HG03565 (cell line): ENCODE data around the gene MPST.

ENCODE experiments used
- ATAC-seq: cut with Tn5 transposase; IDR thresholded peaks from one replicate; pipeline ENCODE4 v1.9.1; 2021; ENCODE audit warnings: mild to moderate bottlenecking, moderate library complexity; ENCODE audit not compliant: unreplicated experiment

The MPST gene

GRCh38 chr22:37021710-37022482, 2.4 kb downstream of the MPST start:
- no peak for ATAC-seq

GRCh38 chr22:37022483-37023337, 3.2 kb downstream of the MPST start:
- no peak for ATAC-seq

- no peak for ATAC-seq
Measured at GRCh38 chr22:37023743-37024338, 4.3 kb downstream of the MPST start.

GRCh38 chr22:37024339-37025157, 5.0 kb downstream of the MPST start:
- ATAC-seq: no peak

DNA sequence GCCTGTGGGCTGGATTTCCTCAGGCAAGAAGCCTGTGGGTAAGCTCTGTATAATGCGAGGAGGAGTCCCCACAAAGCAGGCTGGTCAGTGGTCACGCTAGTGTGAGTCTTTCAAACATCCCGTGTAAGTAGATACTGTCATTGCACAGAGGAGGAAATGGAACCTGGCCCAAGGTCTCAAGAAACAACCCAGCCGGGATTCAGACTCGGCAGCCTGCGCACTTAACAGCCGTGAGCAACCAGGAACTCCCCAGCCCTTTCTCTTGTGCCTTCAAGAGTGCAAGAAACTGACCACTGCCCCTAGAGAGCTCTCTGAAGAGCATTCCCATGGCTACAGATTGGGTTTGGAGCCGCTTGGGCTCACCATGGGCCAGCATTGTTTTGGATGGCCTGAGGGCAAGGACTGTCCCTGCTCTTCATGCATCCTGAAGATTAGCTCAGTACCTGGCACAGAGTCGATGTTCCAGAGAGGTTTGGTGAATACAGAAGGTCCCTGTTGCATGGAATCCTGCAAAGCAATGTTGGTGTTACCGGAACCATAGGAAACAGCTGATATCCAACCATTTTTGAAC, 6.0 kb downstream of the MPST start:
- no peak for ATAC-seq

- ATAC-seq: no peak
Measured at GRCh38 chr22:37026325-37026724, 6.8 kb downstream of the MPST start.

DNA sequence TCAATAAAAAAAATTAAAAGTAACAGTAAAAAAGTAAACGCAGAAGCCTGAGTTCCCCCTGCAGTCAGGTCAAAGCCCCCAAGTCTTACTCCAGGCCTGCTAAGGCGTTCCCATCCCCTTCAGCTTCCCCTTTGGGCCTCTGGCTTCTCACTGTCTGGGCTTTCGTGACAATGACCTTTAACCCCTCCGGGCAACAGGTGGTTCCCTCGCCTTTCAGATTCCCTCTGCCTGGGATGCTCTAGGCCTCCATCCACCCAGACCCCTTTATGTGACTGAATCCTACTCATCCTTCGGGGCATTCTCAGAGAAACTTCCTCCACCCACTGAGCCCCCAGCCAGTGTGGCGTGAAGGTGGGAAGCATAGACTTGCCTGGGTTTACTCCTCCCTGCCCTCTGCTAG, 8.0 kb downstream of the MPST start:
- ATAC-seq: no peak

- no peak for ATAC-seq
Measured at GRCh38 chr22:37028692-37029674, 9.4 kb downstream of the MPST start.

DNA sequence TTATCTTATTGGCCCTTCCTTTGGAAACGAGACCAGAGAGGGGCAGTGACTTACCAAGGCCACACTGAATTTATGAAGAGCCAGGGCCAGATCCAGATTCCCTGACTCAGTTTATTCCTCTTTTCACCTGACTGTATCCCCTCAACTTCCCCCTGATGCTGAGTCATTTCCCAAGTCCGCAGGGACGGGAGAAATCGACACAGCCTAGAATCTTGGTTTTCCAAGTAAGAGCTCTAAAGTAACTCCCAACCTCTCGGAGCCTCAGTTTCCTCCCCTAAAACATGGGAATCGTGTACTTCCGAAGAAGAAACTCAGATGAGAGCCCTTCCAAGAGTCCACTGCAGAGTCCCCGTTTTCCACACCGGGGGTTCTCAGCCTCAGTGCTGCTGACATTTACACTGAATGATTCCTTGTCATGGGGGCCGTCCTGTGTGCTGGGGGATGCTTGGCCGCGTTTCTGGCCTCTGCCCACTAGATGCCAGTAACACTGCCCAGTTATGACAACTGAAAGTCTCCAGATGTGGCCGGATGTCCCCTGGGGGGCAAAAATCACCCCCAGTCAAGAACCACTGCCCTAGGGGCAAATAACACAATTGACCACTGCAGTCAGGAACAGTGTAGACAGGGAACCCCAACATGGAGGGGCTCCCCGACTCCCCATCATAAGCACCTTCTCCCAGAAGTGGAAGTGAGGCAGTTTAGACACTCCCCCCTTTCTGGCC, 11.2 kb downstream of the MPST start:
- ATAC-seq: no peak

- ATAC-seq: no peak
Measured at GRCh38 chr22:37032134-37032534, 12.6 kb downstream of the MPST start.

- no peak for ATAC-seq
Measured at GRCh38 chr22:37032535-37033460, 13.3 kb downstream of the MPST start.

DNA sequence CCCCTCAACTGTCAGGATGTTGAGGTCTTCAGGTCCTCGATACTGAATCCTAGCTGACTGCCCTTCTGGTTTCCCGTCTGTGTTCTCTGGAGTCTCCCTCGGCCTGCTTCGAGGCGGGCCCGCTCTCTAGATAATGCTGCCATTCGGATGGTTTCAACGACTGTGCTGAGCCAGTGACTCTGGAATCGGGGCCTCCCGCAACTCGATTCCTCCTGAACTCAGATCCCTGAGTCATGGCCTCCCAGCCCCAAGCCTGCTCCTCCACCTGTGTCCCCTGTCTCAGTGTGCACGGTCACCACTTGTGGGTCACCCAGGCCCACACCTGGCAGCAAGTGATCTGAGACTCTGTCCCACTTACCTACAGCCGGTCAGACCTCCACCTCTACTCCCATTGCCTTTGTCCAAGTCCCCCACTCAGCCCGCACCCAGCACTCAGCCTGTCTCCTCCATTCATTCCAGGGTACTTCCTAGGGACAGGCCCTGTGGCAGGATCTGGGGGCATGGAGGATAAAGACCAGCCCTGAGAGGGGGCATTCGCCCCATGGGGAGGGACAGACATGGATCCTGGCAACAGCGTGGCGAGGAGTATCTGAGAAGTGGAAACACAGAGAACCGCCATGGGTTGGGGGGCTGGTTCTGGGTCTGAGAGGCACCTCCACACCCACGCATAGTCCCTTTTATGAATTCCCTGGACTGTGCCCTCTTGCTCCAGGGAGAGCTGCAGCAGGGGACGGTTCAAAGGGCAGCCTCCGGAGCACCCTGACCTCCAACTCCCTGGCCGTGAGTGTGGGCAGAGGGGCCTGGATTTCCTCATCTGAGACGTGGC, 14.3 kb downstream of the MPST start:
- no peak for ATAC-seq

DNA sequence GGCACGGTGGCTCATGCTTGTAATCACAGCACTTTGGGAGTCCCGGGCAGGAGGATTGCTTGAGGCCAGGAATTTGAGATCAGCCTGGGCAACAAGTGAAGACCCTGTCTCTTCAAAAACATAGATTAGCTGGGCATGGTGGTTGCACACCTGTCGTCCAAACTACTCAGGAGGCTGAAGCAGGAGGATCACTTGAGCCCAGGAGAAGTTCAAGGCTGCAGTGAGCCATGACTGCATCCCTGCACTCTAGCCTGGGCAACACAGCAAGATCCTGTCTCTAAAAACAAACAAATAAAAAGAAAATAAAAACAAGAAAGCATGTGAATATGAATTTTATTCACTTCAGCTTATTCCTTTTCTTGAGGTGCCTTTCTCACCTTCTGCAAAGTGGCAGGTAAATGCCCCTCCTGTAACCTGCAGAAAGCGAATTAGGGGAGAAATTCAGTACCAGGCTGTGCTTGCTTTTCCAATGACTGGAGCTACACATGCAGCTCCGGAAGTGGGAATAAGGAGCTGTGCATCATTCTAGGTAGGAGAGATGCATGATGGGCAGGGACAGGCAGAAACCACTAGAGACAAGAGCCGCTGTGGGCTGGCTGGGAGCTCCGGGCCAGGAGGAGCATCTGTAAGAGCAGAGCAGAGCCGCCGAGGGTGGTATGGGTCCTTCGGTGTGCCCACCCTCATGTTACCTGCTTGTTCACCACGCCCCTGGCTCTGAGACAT, 17.3 kb downstream of the MPST start:
- ATAC-seq: no peak

DNA sequence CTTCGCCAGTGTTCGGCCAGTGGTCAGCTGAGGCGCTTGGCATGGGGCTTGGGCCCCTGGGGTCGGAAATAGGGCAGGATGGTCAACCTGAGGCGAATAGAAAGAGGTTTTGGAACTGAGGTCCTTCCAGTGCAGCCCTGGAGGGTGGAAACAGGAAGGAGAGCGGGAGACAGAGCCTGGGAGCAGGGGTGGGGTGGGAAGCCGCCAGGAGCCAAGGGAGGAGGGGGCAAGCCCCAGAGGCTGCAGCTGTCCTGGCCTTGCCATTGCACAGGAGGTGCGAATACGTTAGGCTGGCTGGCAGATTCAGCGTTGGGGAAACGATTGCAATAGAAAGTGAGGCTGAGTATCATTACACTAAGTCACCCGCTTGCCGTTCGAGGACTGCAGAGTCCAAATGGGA, 18.1 kb downstream of the MPST start:
- no peak for ATAC-seq

GRCh38 chr22:37039466-37039865, 19.9 kb downstream of the MPST start:
- no peak for ATAC-seq

- no peak for ATAC-seq
Measured at GRCh38 chr22:37043209-37043827, 23.8 kb downstream of the MPST start.
